MCF 10A (cell line): Measurements from ENCODE around the gene HHLA2. TPM values are rescaled to one million over a fixed set of nuclear protein-coding genes. Genes with fewer than 3 reads are reported as not detected.

ENCODE experiments used
- BruUV-seq: library from RNA; stranded (reverse); fragments of 400-500 nt; replicated peaks from 2 replicates; lab custom pipeline; 2021; lab: Mats Ljungman, UMichigan
- CTCF ChIA-PET: fragments of 300-600 bp; sonication (Branson Sonifier 250); formaldehyde crosslinking; extraction: SDS; loops from one replicate; lab custom pipeline; 2021; ENCODE audit warnings: antibody characterized with exemption, inconsistent platforms; lab: Yijun Ruan, JAX
- POLR2A ChIA-PET: fragments of 300-600, 350-650 bp; sonication (Branson Sonifier 250); formaldehyde crosslinking; extraction: SDS; loops from one replicate; lab custom pipeline; 2020; ENCODE audit warnings: antibody characterized with exemption, inconsistent platforms; lab: Yijun Ruan, JAX
- DNase-seq: peaks from one replicate; pipeline ENCODE4 v3.0.0-alpha.2; 2018; ENCODE audit not compliant: unreplicated experiment
- H3K27ac Mint-ChIP-seq: one replicate; pipeline ENCODE4 v1.8.0; 2022; ENCODE audit warnings: mild to moderate bottlenecking, low read depth, mixed read lengths; ENCODE audit not compliant: unreplicated experiment
- H3K27me3 Mint-ChIP-seq: one replicate; pipeline ENCODE4 v1.8.0; 2022; ENCODE audit warnings: mixed read lengths; ENCODE audit not compliant: insufficient read depth, unreplicated experiment
- H3K36me3 Mint-ChIP-seq: one replicate; pipeline ENCODE4 v1.8.0; 2022; ENCODE audit warnings: mild to moderate bottlenecking, moderate library complexity, mixed read lengths; ENCODE audit not compliant: insufficient read depth, unreplicated experiment
- H3K4me1 Mint-ChIP-seq: one replicate; pipeline ENCODE4 v1.8.0; 2022; ENCODE audit warnings: mixed read lengths; ENCODE audit not compliant: insufficient read depth, unreplicated experiment
- H3K4me3 Mint-ChIP-seq: one replicate; pipeline ENCODE4 v1.8.0; 2022; ENCODE audit warnings: mild to moderate bottlenecking, moderate library complexity, mixed read lengths; ENCODE audit not compliant: unreplicated experiment
- H3K9me3 Mint-ChIP-seq: one replicate; pipeline ENCODE4 v1.8.0; 2022; ENCODE audit warnings: mixed read lengths; ENCODE audit not compliant: unreplicated experiment
- CTCF ChIP-seq: fragments of 200-600 bp; IDR thresholded peaks from one replicate; pipeline ENCODE4 v1.8.0; 2022; ENCODE audit warnings: antibody characterized with exemption, mild to moderate bottlenecking; ENCODE audit not compliant: unreplicated experiment
- intact Hi-C: fragments of 100-400 bp; cut with micrococcal nuclease; formaldehyde crosslinking; loops from 2 replicates; pipeline ENCODE4 v1.14.1; 2022
- total RNA-seq: library from RNA; stranded (reverse); gene quantifications from 2 replicates; pipeline ENCODE4 v1.2.3, GENCODE V29; 2022

The HHLA2 gene
- total RNA-seq, 1 experiment from 2014 or later, result not detected

- H3K27ac Mint-ChIP-seq, result no peak overlapping the region
- BruUV-seq, result no TSS peak
- DNase-seq, result no peak
- no peak for TF ChIP-seq CTCF
- no peak overlapping the region for H3K4me3 Mint-ChIP-seq
- CTCF ChIA-PET, result interaction anchor here (0.5 to 2.5 kb wide), 5 partner anchors 11 to 1046 kb away, joined by 3 to 29 read pairs (median 3); no protein-coding TSS in a partner anchor
- no peaks in the 10 kb centered on the region for H3K36me3 Mint-ChIP-seq
- no peaks in the 10 kb centered on the region for H3K27me3 Mint-ChIP-seq
- intact Hi-C loops, result no loop called here
- peaks cover 5% of the 10 kb centered on the region for H3K4me1 Mint-ChIP-seq
- POLR2A ChIA-PET, result no interaction called here
- no peaks in the 10 kb centered on the region for H3K9me3 Mint-ChIP-seq
Measured at GRCh38 chr3:108403686-108404345, 107.5 kb downstream of the HHLA2 start.

GRCh38 chr3:108404368-108404767 lies 108.0 kb downstream of the HHLA2 start:
- intact Hi-C loops, result no loop called here
- TF ChIP-seq CTCF, result no peak
- Mint-ChIP-seq H3K27ac (no peak overlapping the region), H3K4me1 (peaks cover 5% of the 10 kb centered on the region), H3K36me3 (no peaks in the 10 kb centered on the region), H3K4me3 (no peak overlapping the region), H3K9me3 (no peaks in the 10 kb centered on the region), H3K27me3 (no peaks in the 10 kb centered on the region)
- BruUV-seq, result no TSS peak
- ChIA-PET CTCF (interaction anchor here (0.5 to 2.5 kb wide), 5 partner anchors 11 to 1046 kb away, joined by 3 to 29 read pairs (median 3); no protein-coding TSS in a partner anchor), POLR2A (no interaction called here)
- no peak for DNase-seq

GRCh38 chr3:108406063-108406660 lies 109.8 kb downstream of the HHLA2 start:
- no peak overlapping the region for H3K27ac Mint-ChIP-seq
- peaks cover 5% of the 10 kb centered on the region for H3K4me1 Mint-ChIP-seq
- H3K27me3 Mint-ChIP-seq, result no peaks in the 10 kb centered on the region
- no peak overlapping the region for H3K4me3 Mint-ChIP-seq
- H3K36me3 Mint-ChIP-seq, result no peaks in the 10 kb centered on the region
- TF ChIP-seq CTCF, result no peak
- ChIA-PET POLR2A (interaction anchor here (1.1 kb wide), 1 partner anchor 184 kb away, joined by 3 read pairs; the partner anchor contains the start of gene DZIP3), CTCF (interaction anchor here (0.7 to 2.5 kb wide), 6 partner anchors 10 to 467 kb away, joined by 3 to 29 read pairs (median 4); no protein-coding TSS in a partner anchor)
- intact Hi-C loops, result loop anchor here (1.0 to 2.0 kb wide), 3 partner anchors 253 to 651 kb away; no protein-coding TSS in a partner anchor
- BruUV-seq, result no TSS peak
- DNase-seq, result peak; percentile 3
- no peaks in the 10 kb centered on the region for H3K9me3 Mint-ChIP-seq

- intact Hi-C loops, result loop anchor here (1.0 to 2.0 kb wide), 3 partner anchors 254 to 652 kb away; no protein-coding TSS in a partner anchor
- no peaks in the 10 kb centered on the region for H3K36me3 Mint-ChIP-seq
- H3K27me3 Mint-ChIP-seq, result no peaks in the 10 kb centered on the region
- H3K4me1 Mint-ChIP-seq, result peaks cover 5% of the 10 kb centered on the region
- BruUV-seq, result no TSS peak
- ChIA-PET POLR2A (interaction anchor here (0.5 to 1.0 kb wide), 2 partner anchors 14 to 254 kb away, joined by 3 read pairs; no protein-coding TSS in a partner anchor), CTCF (interaction anchor here (0.6 to 1.3 kb wide), 9 partner anchors 10 to 420 kb away, joined by 3 to 4 read pairs (median 3); no protein-coding TSS in a partner anchor)
- no peak overlapping the region for H3K4me3 Mint-ChIP-seq
- H3K27ac Mint-ChIP-seq, result no peak overlapping the region
- TF ChIP-seq CTCF, result peak; percentile 38
- peak; percentile 59 for DNase-seq
- H3K9me3 Mint-ChIP-seq, result no peaks in the 10 kb centered on the region
Measured at GRCh38 chr3:108406661-108407206, 110.4 kb downstream of the HHLA2 start.
